Adrenal gland (tissue), 19 donors: ENCODE measurements around the gene QKI. TPM values are rescaled to one million over a fixed set of nuclear protein-coding genes. Genes with fewer than 3 reads are reported as not detected.
A peak's percentile ranks its signal among the peaks of the same experiment; 100 is the strongest.

Experiments used
- DNase-seq, 7 donors: peaks; one replicate each; pipeline ENCODE4 v3.0.0-alpha.2; 2019 to 2020
- H3K27ac ChIP-seq, 5 donors: fragments of 200-600 bp; sonication (generic) in 4 of 5; 1 replicate in 3 of 5; 2 replicates in 2 of 5; pipeline versions ENCODE4 v1.5.1 to v1.8.0; 2016 to 2020; ENCODE audit warnings: mild to moderate bottlenecking in 1 of 5
- H3K27me3 ChIP-seq: fragments of 200-600 bp; 2 replicates; pipeline ENCODE4 v1.8.0; 2021
- H3K36me3 ChIP-seq, 2 donors: fragments of 200-600 bp; replicated peaks in 1 of 2; 1 replicate in 1 of 2; 2 replicates in 1 of 2; pipeline versions ENCODE4 v1.5.1 to v1.8.0; 2018 to 2022
- H3K4me1 ChIP-seq, 2 donors: fragments of 200-600 bp; replicated peaks in 1 of 2; 1 replicate in 1 of 2; 2 replicates in 1 of 2; pipeline versions ENCODE4 v1.5.1 to v1.8.0; 2018 to 2021
- H3K4me3 ChIP-seq, 4 donors: fragments of 200-600 bp; sonication (generic) in 3 of 4; one replicate each; pipeline ENCODE4 v1.5.1; 2016 to 2018
- H3K9me3 ChIP-seq, 3 donors: fragments of 200-600 bp; sonication (generic) in 1 of 3; replicated peaks in 1 of 3; 1 replicate in 2 of 3; 2 replicates in 1 of 3; pipeline versions ENCODE4 v1.5.1 to v1.8.0; 2016 to 2021
- CTCF ChIP-seq, 6 experiments: fragments of 450-650 bp in 4 of 6; fragments of 200-600 bp in 2 of 6; sonication (generic) in 1 of 6; IDR thresholded peaks; 1 replicate in 5 of 6; 2 replicates in 1 of 6; pipeline versions ENCODE4 v1.5.1 to v1.8.0; 2016 to 2021; ENCODE audit warnings: antibody characterized with exemption in 6 of 6, mild to moderate bottlenecking in 2 of 6, moderate library complexity in 1 of 6
- POLR2A ChIP-seq, 2 donors: fragments of 450-650 bp; IDR thresholded peaks; one replicate each; pipeline ENCODE4 v1.6.1; 2017; ENCODE audit warnings: antibody characterized with exemption in 2 of 2, mild to moderate bottlenecking in 2 of 2, moderate library complexity in 1 of 2
- WGBS, 4 donors: extraction: QIAGEN DNeasy Blood & Tissue Kit in 2 of 4; methylation state at CpG; one replicate each; pipeline versions ENCODE4 v1.1.5 to v1.1.7; 2013 to 2017; 5-methylcytosine and 5-hydroxymethylcytosine counted together
- intact Hi-C, 2 donors: fragments of 100-400 bp; cut with DNase I; formaldehyde crosslinking; loops; one replicate each; pipeline versions ENCODE4 v1.14.1 to v1.15.0; 2022 to 2023
- long read RNA-seq, 10 donors: library from polyadenylated mRNA in 3 of 10; unstranded in 2 of 10; stranded (forward) in 1 of 10; transcript quantifications; one replicate each; pipeline ENCODE4 v2.0.0 and lab custom pipeline, GENCODE V29; 2021 to 2026
- polyA plus RNA-seq, 3 donors: library from polyadenylated mRNA; stranded (reverse); fragments of 200-250 nt in 2 of 3; fragments of 350-450 nt in 1 of 3; fragmentation: Illumina TruSeq in 1 of 3; extraction: RNeasy Lipid Tissue Mini Kit (QIAGEN cat#74804) in 1 of 3; gene quantifications; one replicate each; pipeline ENCODE4 v1.2.3, GENCODE V29; 2013 to 2014
- total RNA-seq, 9 donors: library from RNA; depleted of rRNA in 4 of 9; stranded (reverse); fragments of >200 nt in 4 of 9; fragments of 120-200 nt in 1 of 9; fragmentation: NEBNext Ultra II Directional in 1 of 9; extraction: Animal tissue kit (Norgen Biotek cat#: 25700) in 1 of 9; gene quantifications; one replicate each; pipeline versions ENCODE4 v1.1.0 to v1.2.4, GENCODE V29; 2013 to 2023
- donor health status: healthy with polysubstance abuse.
- donor health status: Bipolar disorder and iron deficiency.
- donor health status: DM: yes; HTN: yes; CAD: no.
- donor health status: DM: no; HTN: no; CAD: no.
- donor health status: DM: no; HTN: no; CAD: no.
- donor health status: DM: yes; HTN: yes; CAD: no.

The QKI gene
- total RNA-seq, result 100 to 1,000 TPM; 107 to 207 (median 142) TPM
- polyA plus RNA-seq, result 10 to 100 TPM; 10.3 to 89.5 (median 24.8) TPM
- long read RNA-seq, donor 1, full-length matches to known transcripts, result 7 of 7 reads
- long read RNA-seq, donor 1, partial matches to known transcripts, result 0 of 7 reads
- long read RNA-seq, donor 1, other reads (novel, unspliced or antisense), result 0 of 7 reads
- long read RNA-seq, donor 2, full-length matches to known transcripts, result 12 of 12 reads
- long read RNA-seq, donor 2, partial matches to known transcripts, result 0 of 12 reads
- long read RNA-seq, donor 2, other reads (novel, unspliced or antisense), result 0 of 12 reads
- long read RNA-seq, donor 3, full-length matches to known transcripts, result 10 of 19 reads
- long read RNA-seq, donor 3, partial matches to known transcripts, result 9 of 19 reads
- long read RNA-seq, donor 3, other reads (novel, unspliced or antisense), result 0 of 19 reads
- long read RNA-seq, donor 4, partial matches to known transcripts, result 0 of 3 reads
- long read RNA-seq, donor 4, other reads (novel, unspliced or antisense), result 2 of 3 reads
- long read RNA-seq, donor 5, full-length matches to known transcripts, result 62 of 83 reads
- long read RNA-seq, donor 5, partial matches to known transcripts, result 9 of 83 reads
- long read RNA-seq, donor 5, other reads (novel, unspliced or antisense), result 12 of 83 reads
- long read RNA-seq, donor 6, full-length matches to known transcripts, result 1 of 4 reads
- long read RNA-seq, donor 6, partial matches to known transcripts, result 0 of 4 reads
- long read RNA-seq, donor 6, other reads (novel, unspliced or antisense), result 3 of 4 reads
- long read RNA-seq, donor 7, full-length matches to known transcripts, result 7 of 7 reads
- long read RNA-seq, donor 7, partial matches to known transcripts, result 0 of 7 reads
- long read RNA-seq, donor 7, other reads (novel, unspliced or antisense), result 0 of 7 reads
- long read RNA-seq, donor 8, full-length matches to known transcripts, result 20 of 20 reads
- long read RNA-seq, donor 8, partial matches to known transcripts, result 0 of 20 reads
- long read RNA-seq, donor 8, other reads (novel, unspliced or antisense), result 0 of 20 reads
- long read RNA-seq, donor 9, full-length matches to known transcripts, result 5 of 5 reads
- long read RNA-seq, donor 9, partial matches to known transcripts, result 0 of 5 reads
- long read RNA-seq, donor 9, other reads (novel, unspliced or antisense), result 0 of 5 reads
- long read RNA-seq, donor 10, full-length matches to known transcripts, result 9 of 9 reads
- long read RNA-seq, donor 10, partial matches to known transcripts, result 0 of 9 reads
- long read RNA-seq, donor 10, other reads (novel, unspliced or antisense), result 0 of 9 reads

- 0 to 1% (median 0%) methylated on average over 12 to 117 of the region's 127 CpGs for WGBS, 4 donors
- peak; percentile 83 to 91 (median 87) for DNase-seq
- Histone ChIP-seq H3K4me1 (peaks cover 9 to 37% of the 10 kb centered on the region in 2 donors), H3K27me3 (no peaks in the 10 kb centered on the region), H3K27ac (peak within 1 kb of the TSS; percentile 95 to 100 (median 98)), H3K9me3 (no peaks in the 10 kb centered on the region), H3K4me3 (peak within 1 kb of the TSS; percentile 66 to 99 (median 82)), H3K36me3 (no peaks in the 10 kb centered on the region)
- no peak for TF ChIP-seq CTCF (IDR thresholded peaks at IDR 0.05)
- TF ChIP-seq POLR2A (IDR thresholded peaks at IDR 0.05), result peak; percentile 90 to 95
- intact Hi-C loops, result loop anchor here (5.0 to 10.0 kb wide), 3 partner anchors 52 to 232 kb away; no protein-coding TSS in a partner anchor
Observed at GRCh38 chr6:163414117-163414945, at the start of gene QKI. QKI (plus strand) TSS chr6:163414718; CDS start chr6:163415194, 476 bp downstream.

GRCh38 chr6:163366288-163366687 is 48.2 kb upstream of the QKI start:
- no peak for TF ChIP-seq CTCF (IDR thresholded peaks at IDR 0.05)
- TF ChIP-seq POLR2A (IDR thresholded peaks at IDR 0.05), result no peak
- H3K27me3 ChIP-seq, result no peaks in the 10 kb centered on the region
- WGBS, 4 donors, result 89 to 99% (median 94%) methylated on average over 5 of the region's 5 CpGs
- H3K4me3 ChIP-seq, result no peak overlapping the region
- no peaks in the 10 kb centered on the region for H3K4me1 ChIP-seq
- DNase-seq, result no peak
- H3K27ac ChIP-seq, result no peak overlapping the region
- no peaks in the 10 kb centered on the region for H3K9me3 ChIP-seq
- intact Hi-C loops, result no loop called here
- H3K36me3 ChIP-seq, result no peaks in the 10 kb centered on the region

- Histone ChIP-seq H3K36me3 (no peaks in the 10 kb centered on the region), H3K9me3 (no peaks in the 10 kb centered on the region), H3K4me1 (no peaks in the 10 kb centered on the region), H3K27me3 (no peaks in the 10 kb centered on the region), H3K4me3 (no peak overlapping the region), H3K27ac (no peak overlapping the region)
- WGBS, 4 donors, result 79 to 87% (median 85%) methylated on average over 6 of the region's 6 CpGs
- intact Hi-C loops, result no loop called here
- TF ChIP-seq CTCF (IDR thresholded peaks at IDR 0.05) (no peak), POLR2A (IDR thresholded peaks at IDR 0.05) (no peak)
- no peak for DNase-seq
Observed at GRCh38 chr6:163367497-163368183, 46.9 kb upstream of the QKI start.
